HUES64 (cell line): ENCODE measurements around the gene WDR81. TPM values are rescaled to one million over a fixed set of nuclear protein-coding genes. Genes with fewer than 3 reads are reported as not detected.
"Not testable (repeated sequence)": the region's sequence is repeated elsewhere in the genome, so short reads cannot be mapped to it uniquely, and the experiment has no call there.

Experiments
- H3K27ac ChIP-seq: 2 replicates; pipeline ENCODE4 v1.7.0; 2013; ENCODE audit warnings: low read depth, low read length, inconsistent platforms
- H3K27me3 ChIP-seq: 2 replicates; pipeline ENCODE4 v1.6.1; 2013; ENCODE audit warnings: mild to moderate bottlenecking, low read length; ENCODE audit not compliant: insufficient read depth
- H3K36me3 ChIP-seq: 2 replicates; pipeline ENCODE4 v1.6.1; 2013; ENCODE audit warnings: mild to moderate bottlenecking, low read length; ENCODE audit not compliant: insufficient read depth
- H3K4me1 ChIP-seq: 2 replicates; pipeline ENCODE4 v1.6.1; 2013; ENCODE audit warnings: mild to moderate bottlenecking, low read length, moderate library complexity; ENCODE audit not compliant: insufficient read depth
- H3K4me3 ChIP-seq: 2 replicates; pipeline ENCODE4 v1.5.1; 2013; ENCODE audit warnings: mild to moderate bottlenecking, low read length, moderate library complexity
- H3K9ac ChIP-seq: 2 replicates; pipeline ENCODE4 v1.6.1; 2013; ENCODE audit warnings: mild to moderate bottlenecking, low read depth, low read length
- H3K9me3 ChIP-seq: 2 replicates; pipeline ENCODE4 v1.6.1; 2013; ENCODE audit warnings: low read depth, low read length; ENCODE audit not compliant: insufficient read depth
- WGBS: fragments of 150-250, 120-280 bp; methylation state at CpG from one replicate; pipeline ENCODE4 v1.1.7; 2013; ENCODE audit warnings: missing lambda C conversion rate; 5-methylcytosine and 5-hydroxymethylcytosine counted together
- polyA plus RNA-seq, 2 experiments: library from polyadenylated mRNA; stranded (reverse); fragments of 50-300 nt; gene quantifications; one replicate each; pipeline ENCODE4 v1.2.3, GENCODE V29; 2013

WDR81 gene
- polyA plus RNA-seq (2013, experiment 1 of 2), result 8.6 TPM
- polyA plus RNA-seq (2013, experiment 2 of 2), result 5.3 TPM

- peak within 1 kb of the TSS; percentile 74 for H3K9ac ChIP-seq
- H3K4me1 ChIP-seq, result no peaks in the 10 kb centered on the region
- peak within 1 kb of the TSS; percentile 65 for H3K27ac ChIP-seq
- no peaks in the 10 kb centered on the region for H3K27me3 ChIP-seq
- WGBS, result 1% methylated on average over 57 of the region's 57 CpGs
- peak within 1 kb of the TSS; percentile 65 for H3K4me3 ChIP-seq
- no peaks in the 10 kb centered on the region for H3K36me3 ChIP-seq
- no peaks in the 10 kb centered on the region for H3K9me3 ChIP-seq
Observed at GRCh38 chr17:1724351-1724868, at the start of gene WDR81. WDR81 (plus strand) TSS chr17:1724704; CDS start chr17:1724960, 256 bp downstream.

- H3K4me3 ChIP-seq, result no peak overlapping the region
- H3K9ac ChIP-seq, result no peak overlapping the region
- no peaks in the 10 kb centered on the region for H3K27me3 ChIP-seq
- no peaks in the 10 kb centered on the region for H3K4me1 ChIP-seq
- no peak overlapping the region for H3K27ac ChIP-seq
- WGBS, result 93% methylated on average over 13 of the region's 13 CpGs
- H3K9me3 ChIP-seq, result no peaks in the 10 kb centered on the region
- peaks cover 97% of the 10 kb centered on the region for H3K36me3 ChIP-seq
Observed at GRCh38 chr17:1676401-1676800, 48.1 kb upstream of the WDR81 start.

GRCh38 chr17:1683459-1683858 lies 41.0 kb upstream of the WDR81 start:
- Histone ChIP-seq H3K27me3 (no peaks in the 10 kb centered on the region), H3K36me3 (peaks cover 51% of the 10 kb centered on the region), H3K9me3 (no peaks in the 10 kb centered on the region), H3K9ac (no peak overlapping the region), H3K27ac (no peak overlapping the region), H3K4me1 (no peaks in the 10 kb centered on the region), H3K4me3 (peak overlapping the region; percentile 94)
- WGBS, result 93% methylated on average over 5 of the region's 5 CpGs

DNA sequence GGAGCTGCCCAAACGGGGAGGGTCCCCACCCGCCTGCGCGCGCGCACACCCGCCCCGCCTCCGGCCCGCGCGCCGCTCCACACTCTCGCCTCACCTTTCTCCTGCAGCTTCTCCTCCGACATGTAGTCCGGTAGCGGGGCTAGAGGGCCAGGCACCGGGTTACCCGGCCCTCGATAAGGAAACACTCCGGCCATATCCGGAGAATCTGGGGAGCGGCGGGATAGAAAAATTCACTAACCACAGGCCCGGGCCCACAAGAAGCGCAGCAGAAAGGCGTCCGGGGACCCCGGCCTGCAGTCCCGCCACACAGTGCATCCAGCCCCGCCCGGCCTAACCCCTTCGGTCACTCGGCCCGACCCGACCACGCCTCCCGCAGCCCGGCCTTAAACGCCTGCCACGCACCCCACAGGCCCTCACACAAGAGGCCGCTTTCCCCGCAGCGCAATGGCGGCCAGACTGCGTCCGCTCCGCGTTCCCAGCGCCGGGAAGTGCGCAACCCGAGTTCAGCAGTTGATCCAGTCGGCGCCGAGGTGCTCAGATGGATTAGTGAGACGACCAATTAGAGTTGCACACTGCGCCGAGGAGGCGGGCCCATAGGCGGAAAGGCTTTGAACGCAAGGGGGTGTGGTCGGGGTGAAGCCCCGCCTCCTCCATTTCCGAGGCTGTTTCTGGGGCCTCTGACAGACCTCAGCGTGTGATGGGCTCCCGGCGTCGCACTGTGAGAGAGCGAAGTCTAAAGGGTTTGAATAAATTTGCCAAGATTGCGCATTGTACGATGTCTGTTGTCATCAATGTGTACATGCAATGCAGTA lies 39.9 kb upstream of the WDR81 start, which contains the start of gene PRPF8:
TSS of gene PRPF8 (minus strand) at position 490 of the 812 bp plus-strand sequence. CDS start at position 194, 296 bp downstream.
- Histone ChIP-seq H3K9ac (peak within 1 kb of the TSS; percentile 81), H3K27me3 (no peaks in the 10 kb centered on the region), H3K4me3 (peak within 1 kb of the TSS; percentile 94), H3K36me3 (peaks cover 40% of the 10 kb centered on the region), H3K9me3 (no peaks in the 10 kb centered on the region), H3K27ac (peak within 1 kb of the TSS; percentile 84), H3K4me1 (no peaks in the 10 kb centered on the region)
- WGBS, result under 1% methylated on average over 72 of the region's 72 CpGs

- H3K27me3 ChIP-seq, result no peaks in the 10 kb centered on the region
- WGBS, result 89% methylated on average over 7 of the region's 7 CpGs
- H3K4me1 ChIP-seq, result no peaks in the 10 kb centered on the region
- no peak overlapping the region for H3K4me3 ChIP-seq
- H3K9me3 ChIP-seq, result 0 out of 2 replicates have a peak, but pooled peaks cover 4% of the 10 kb centered on the region
- no peak overlapping the region for H3K9ac ChIP-seq
- no peak overlapping the region for H3K27ac ChIP-seq
- peaks cover 25% of the 10 kb centered on the region for H3K36me3 ChIP-seq
Observed at GRCh38 chr17:1686086-1686485, 38.4 kb upstream of the WDR81 start.

DNA sequence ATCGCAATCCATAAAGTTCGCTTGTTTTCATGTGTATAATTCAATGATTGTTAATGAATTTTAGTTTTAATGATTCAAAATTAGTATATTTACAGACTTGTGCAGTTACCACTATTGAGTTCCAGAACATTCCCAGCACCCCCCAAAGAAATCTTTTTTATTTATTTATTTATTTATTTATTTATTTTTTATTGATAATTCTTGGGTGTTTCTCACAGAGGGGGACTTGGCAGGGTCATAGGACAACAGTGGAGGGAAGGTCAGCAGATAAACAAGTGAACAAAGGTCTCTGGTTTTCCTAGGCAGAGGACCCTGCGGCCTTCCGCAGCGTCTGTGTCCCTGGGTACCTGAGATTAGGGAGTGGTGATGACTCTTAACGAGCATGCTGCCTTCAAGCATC lies 36.1 kb upstream of the WDR81 start:
- H3K9me3 ChIP-seq, H3K4me3 ChIP-seq, H3K27ac ChIP-seq, H3K9ac ChIP-seq, H3K27me3 ChIP-seq, H3K4me1 ChIP-seq, H3K36me3 ChIP-seq: not testable (repeated sequence)
- no CpG with 5 or more reads among the region's 6 CpGs for WGBS

DNA sequence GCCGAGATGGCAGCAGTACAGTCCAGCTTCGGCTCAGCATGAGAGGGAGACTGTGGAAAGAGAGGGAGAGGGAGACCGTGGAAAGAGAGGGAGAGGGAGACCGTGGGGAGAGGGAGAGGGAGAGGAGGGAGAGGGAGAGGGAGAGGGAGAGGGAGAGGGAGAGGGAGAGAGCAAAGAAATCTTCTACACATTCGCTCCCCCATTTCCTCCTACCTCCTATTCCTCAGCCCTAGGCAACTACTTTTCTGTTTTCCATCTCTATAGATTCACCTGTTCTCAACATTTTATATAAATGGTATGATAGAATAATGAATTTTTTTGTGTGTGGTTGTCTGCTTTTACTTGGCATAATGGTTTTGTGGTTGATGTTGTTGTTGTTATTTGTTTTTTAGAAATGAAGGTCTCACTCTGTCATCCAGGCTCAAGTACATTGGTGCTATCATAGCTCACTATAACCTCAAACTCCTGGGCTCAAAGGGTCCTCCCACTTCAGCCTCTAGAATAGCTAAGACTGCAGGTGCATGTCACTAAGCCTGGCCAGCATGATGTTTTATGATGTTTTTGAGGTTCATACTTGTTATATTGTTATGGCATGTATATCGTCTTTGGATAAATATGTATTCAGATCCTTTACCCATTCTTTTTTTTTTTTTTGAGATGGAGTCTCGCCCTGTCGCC lies 33.8 kb upstream of the WDR81 start:
- Histone ChIP-seq H3K9ac (no peak overlapping the region), H3K27me3 (no peaks in the 10 kb centered on the region), H3K4me1 (no peaks in the 10 kb centered on the region), H3K27ac (no peak overlapping the region), H3K4me3 (no peak overlapping the region), H3K36me3 (no peaks in the 10 kb centered on the region), H3K9me3 (0 out of 2 replicates have a peak, but pooled peaks cover 4% of the 10 kb centered on the region)
- 97% methylated on average over 2 of the region's 8 CpGs for WGBS

DNA sequence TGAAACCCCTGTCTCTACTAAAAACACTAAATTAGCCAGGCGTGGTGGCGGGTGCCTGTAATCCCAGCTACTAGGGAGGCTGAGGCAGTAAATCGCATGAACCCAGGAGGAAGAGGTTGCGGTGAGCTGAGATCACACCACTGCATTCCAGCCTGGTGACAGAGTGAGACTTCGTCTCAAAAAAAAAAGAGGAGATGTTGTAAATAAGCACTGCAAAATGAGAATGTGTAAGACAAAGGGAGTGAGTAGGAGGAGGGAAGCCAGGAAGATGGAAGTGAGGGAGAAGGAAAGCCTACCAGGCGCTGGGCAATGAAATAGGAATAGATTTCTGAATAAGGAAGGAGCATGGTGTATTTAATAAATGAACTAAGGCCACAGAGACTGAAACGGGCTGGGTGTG lies 31.2 kb upstream of the WDR81 start:
- no peaks in the 10 kb centered on the region for H3K27me3 ChIP-seq
- 0 out of 2 replicates have a peak, but pooled peaks cover 4% of the 10 kb centered on the region for H3K9me3 ChIP-seq
- H3K36me3 ChIP-seq, result no peaks in the 10 kb centered on the region
- no peak overlapping the region for H3K9ac ChIP-seq
- H3K27ac ChIP-seq, result no peak overlapping the region
- 83% methylated on average over 7 of the region's 7 CpGs for WGBS
- H3K4me1 ChIP-seq, result no peaks in the 10 kb centered on the region
- H3K4me3 ChIP-seq, result no peak overlapping the region

GRCh38 chr17:1695365-1695764 lies 29.1 kb upstream of the WDR81 start:
- H3K4me1 ChIP-seq, result no peaks in the 10 kb centered on the region
- H3K4me3 ChIP-seq, result no peak overlapping the region
- no peaks in the 10 kb centered on the region for H3K36me3 ChIP-seq
- no peaks in the 10 kb centered on the region for H3K27me3 ChIP-seq
- 0 out of 2 replicates have a peak, but pooled peaks cover 4% of the 10 kb centered on the region for H3K9me3 ChIP-seq
- H3K9ac ChIP-seq, result no peak overlapping the region
- 93% methylated on average over 8 of the region's 8 CpGs for WGBS
- H3K27ac ChIP-seq, result no peak overlapping the region

- no peak overlapping the region for H3K27ac ChIP-seq
- no peaks in the 10 kb centered on the region for H3K4me1 ChIP-seq
- no peaks in the 10 kb centered on the region for H3K27me3 ChIP-seq
- H3K4me3 ChIP-seq, result no peak overlapping the region
- WGBS, result 69% methylated on average over 5 of the region's 5 CpGs
- no peak overlapping the region for H3K9ac ChIP-seq
- no peaks in the 10 kb centered on the region for H3K9me3 ChIP-seq
- H3K36me3 ChIP-seq, result no peaks in the 10 kb centered on the region
Observed at GRCh38 chr17:1697681-1698080, 26.8 kb upstream of the WDR81 start.

DNA sequence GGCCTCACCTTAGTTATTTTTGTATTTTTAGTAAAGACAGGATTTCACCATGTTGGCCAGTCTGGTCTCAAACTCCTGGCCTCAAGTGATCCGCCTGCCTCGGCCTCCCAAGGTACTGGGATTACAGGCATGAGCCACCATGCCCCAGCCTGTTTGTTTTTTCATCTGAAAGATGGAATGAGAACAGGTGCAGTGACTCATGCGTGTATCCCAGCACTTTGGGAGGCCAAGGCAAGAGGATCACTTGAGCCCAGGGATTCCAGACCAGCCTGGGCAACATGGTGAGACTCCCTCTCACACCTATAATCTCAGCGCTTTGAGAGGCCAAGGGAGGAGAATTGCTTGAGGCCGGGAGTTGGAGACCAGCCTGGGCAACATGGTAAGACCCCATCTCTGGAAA lies 24.6 kb upstream of the WDR81 start:
- 91% methylated on average over 5 of the region's 5 CpGs for WGBS
- not testable (repeated sequence) for H3K27me3 ChIP-seq, H3K27ac ChIP-seq, H3K9ac ChIP-seq, H3K9me3 ChIP-seq, H3K4me1 ChIP-seq, H3K36me3 ChIP-seq, H3K4me3 ChIP-seq
